ENCODE results near the gene IGF1R.

IGF1R gene

GRCh38 chr15:98628216-98628615 is 20.1 kb upstream of the IGF1R start:
- Histone ChIP-seq H4K20me1 (ENCODE audit: insufficient read depth, low read length) (no peaks in the 10 kb centered on the region), H3K27me3 (ENCODE audit: low read depth, low read length) (peaks cover 52% of the 10 kb centered on the region), H3K36me3 (replicated peaks; ENCODE audit: low read depth, low read length) (no peaks in the 10 kb centered on the region), H3K79me2 (ENCODE audit: low read length) (no peaks in the 10 kb centered on the region), H3K9ac (ENCODE audit: low read length) (no peak overlapping the region), H3K4me2 (ENCODE audit: low read length) (no peak overlapping the region), H3K9me3 (ENCODE audit: insufficient read depth, low read length) (no peaks in the 10 kb centered on the region), H2AFZ (ENCODE audit: low read depth, low read length) (no peak overlapping the region), H3K27ac (ENCODE audit: low read length) (no peak overlapping the region), H3K4me3 (ENCODE audit: low read length) (no peak overlapping the region), H3K4me1 (ENCODE audit: low read length) (no peaks in the 10 kb centered on the region)
- no peak for TF ChIP-seq CTCF (IDR thresholded peaks at IDR 0.05; ENCODE audit: low read depth, low read length)
- no peak for TF ChIP-seq EZH2phosphoT487 (IDR thresholded peaks at IDR 0.05; ENCODE audit: low read depth)

GRCh38 chr15:98635848-98636247 is 12.5 kb upstream of the IGF1R start:
- Histone ChIP-seq H3K4me2 (ENCODE audit: low read length) (no peak overlapping the region), H3K4me3 (ENCODE audit: low read length) (no peak overlapping the region), H3K36me3 (replicated peaks; ENCODE audit: low read depth, low read length) (no peaks in the 10 kb centered on the region), H3K27ac (ENCODE audit: low read length) (no peak overlapping the region), H3K4me1 (ENCODE audit: low read length) (no peaks in the 10 kb centered on the region), H2AFZ (ENCODE audit: low read depth, low read length) (no peak overlapping the region), H3K27me3 (ENCODE audit: low read depth, low read length) (peaks cover 32% of the 10 kb centered on the region), H4K20me1 (ENCODE audit: insufficient read depth, low read length) (no peaks in the 10 kb centered on the region), H3K79me2 (ENCODE audit: low read length) (no peaks in the 10 kb centered on the region), H3K9ac (ENCODE audit: low read length) (no peak overlapping the region), H3K9me3 (ENCODE audit: insufficient read depth, low read length) (no peaks in the 10 kb centered on the region)
- TF ChIP-seq EZH2phosphoT487 (IDR thresholded peaks at IDR 0.05; ENCODE audit: low read depth) (no peak), CTCF (IDR thresholded peaks at IDR 0.05; ENCODE audit: low read depth, low read length) (no peak)

GRCh38 chr15:98643115-98643514 is 5.2 kb upstream of the IGF1R start:
- Histone ChIP-seq H3K79me2 (ENCODE audit: low read length) (no peaks in the 10 kb centered on the region), H3K4me1 (ENCODE audit: low read length) (peaks cover 4% of the 10 kb centered on the region; the same call in 1 of the 2 replicates), H3K27me3 (ENCODE audit: low read depth, low read length) (peaks cover 54% of the 10 kb centered on the region)

GRCh38 chr15:98646546-98647025 is 1.8 kb upstream of the IGF1R start:
- no peaks in the 10 kb centered on the region for H3K36me3 ChIP-seq (replicated peaks; ENCODE audit: low read depth, low read length)
- no peak for TF ChIP-seq EZH2phosphoT487 (IDR thresholded peaks at IDR 0.05; ENCODE audit: low read depth)
- no peak for TF ChIP-seq CTCF (IDR thresholded peaks at IDR 0.05; ENCODE audit: low read depth, low read length)
- H4K20me1 ChIP-seq (ENCODE audit: insufficient read depth, low read length): peaks cover 2% of the 10 kb centered on the region; the same call in 1 of the 2 replicates
- peak overlapping the region; percentile 96 for H2AFZ ChIP-seq (ENCODE audit: low read depth, low read length)
- peaks cover 22% of the 10 kb centered on the region for H3K79me2 ChIP-seq (ENCODE audit: low read length)
- H3K4me1 ChIP-seq (ENCODE audit: low read length): peaks cover 7% of the 10 kb centered on the region; the same call in 1 of the 2 replicates
- H3K27me3 ChIP-seq (ENCODE audit: low read depth, low read length): peaks cover 33% of the 10 kb centered on the region
- peak overlapping the region; percentile 92 for H3K4me3 ChIP-seq (ENCODE audit: low read length)
- peak overlapping the region; percentile 94 for H3K9ac ChIP-seq (ENCODE audit: low read length)
- peak overlapping the region; percentile 95 for H3K4me2 ChIP-seq (ENCODE audit: low read length)
- H3K9me3 ChIP-seq (ENCODE audit: insufficient read depth, low read length): no peaks in the 10 kb centered on the region
- H3K27ac ChIP-seq (ENCODE audit: low read length): no peak overlapping the region

More at GRCh38 chr15:98643115-98643514, 5.2 kb upstream of the IGF1R start:
- Histone ChIP-seq H3K9ac (ENCODE audit: low read length) (no peak overlapping the region), H3K27ac (ENCODE audit: low read length) (no peak overlapping the region), H3K4me2 (ENCODE audit: low read length) (no peak overlapping the region), H3K36me3 (replicated peaks; ENCODE audit: low read depth, low read length) (no peaks in the 10 kb centered on the region), H3K4me3 (ENCODE audit: low read length) (no peak overlapping the region), H3K9me3 (ENCODE audit: insufficient read depth, low read length) (no peaks in the 10 kb centered on the region), H2AFZ (ENCODE audit: low read depth, low read length) (no peak overlapping the region), H4K20me1 (ENCODE audit: insufficient read depth, low read length) (no peaks in the 10 kb centered on the region)
- TF ChIP-seq EZH2phosphoT487 (IDR thresholded peaks at IDR 0.05; ENCODE audit: low read depth): no peak
- TF ChIP-seq CTCF (IDR thresholded peaks at IDR 0.05; ENCODE audit: low read depth, low read length): no peak
